HEK293 (cell line): ENCODE data around the gene CD276.

ENCODE experiments used
- ZNF138 ChIP-seq: fragments of 450-650 bp; formaldehyde crosslinking; IDR thresholded peaks from 2 replicates; pipeline ENCODE4 v1.5.1; 2016; ENCODE audit warnings: missing biosample characterization, missing genetic modification characterization, borderline replicate concordance
- ZNF610 ChIP-seq: fragments of 450-650 bp; formaldehyde crosslinking; IDR thresholded peaks from 2 replicates; pipeline ENCODE4 v1.5.1; 2016; ENCODE audit warnings: missing biosample characterization, missing genetic modification characterization, borderline replicate concordance

- TF ChIP-seq ZNF138: no peak
- no peak for TF ChIP-seq ZNF610 (tag by site-specific recombination)
Measured at GRCh38 chr15:73637527-73637926, 46.7 kb upstream of the CD276 start.
